Activated naive CD4-positive, alpha-beta T cell treated with anti-CD3 and anti-CD28 coated beads, Interleukin-2, amount 50 U/mL, for 72 hours (primary cell): ENCODE measurements around the gene FAM111B. TPM values are rescaled to one million over a fixed set of nuclear protein-coding genes. Genes with fewer than 3 reads are reported as not detected.

Experiments used
- ATAC-seq, 2 donors: fragments of 150-1000 bp; cut with Tn5 transposase; 2 replicates each; pipeline ENCODE4 v1.10.0; 2021; ENCODE audit warnings: mild to moderate bottlenecking in 2 of 2, moderate library complexity in 2 of 2
- DNase-seq, 2 donors: peaks; one replicate each; pipeline ENCODE4 v3.0.0; 2021 to 2022; ENCODE audit warnings: low spot score in 2 of 2
- H3K27ac Mint-ChIP-seq, 2 donors: one replicate each; pipeline ENCODE4 v1.8.0; 2022; ENCODE audit warnings: mild to moderate bottlenecking in 2 of 2, mixed read lengths in 2 of 2
- H3K36me3 Mint-ChIP-seq, 2 donors: one replicate each; pipeline ENCODE4 v1.8.0; 2022; ENCODE audit warnings: mixed read lengths in 2 of 2
- H3K9me3 Mint-ChIP-seq, 2 donors: one replicate each; pipeline ENCODE4 v1.8.0; 2022; ENCODE audit warnings: mixed read lengths in 2 of 2
- total RNA-seq, 2 donors: library from RNA; stranded (reverse); gene quantifications; one replicate each; pipeline ENCODE4 v1.2.3, GENCODE V29; 2022

Gene FAM111B
- total RNA-seq, 2 donors from 2014 or later, result 42.8 to 47.6 TPM

GRCh38 chr11:59141673-59142460, 34.8 kb downstream of the FAM111B start:
- no peak for DNase-seq
- H3K9me3 Mint-ChIP-seq, result no peaks in the 10 kb centered on the region
- H3K27ac Mint-ChIP-seq, result peak overlapping the region; percentile 87 to 89
- H3K36me3 Mint-ChIP-seq, result peaks cover 31 to 36% of the 10 kb centered on the region in 2 donors
- no peak for ATAC-seq

DNA sequence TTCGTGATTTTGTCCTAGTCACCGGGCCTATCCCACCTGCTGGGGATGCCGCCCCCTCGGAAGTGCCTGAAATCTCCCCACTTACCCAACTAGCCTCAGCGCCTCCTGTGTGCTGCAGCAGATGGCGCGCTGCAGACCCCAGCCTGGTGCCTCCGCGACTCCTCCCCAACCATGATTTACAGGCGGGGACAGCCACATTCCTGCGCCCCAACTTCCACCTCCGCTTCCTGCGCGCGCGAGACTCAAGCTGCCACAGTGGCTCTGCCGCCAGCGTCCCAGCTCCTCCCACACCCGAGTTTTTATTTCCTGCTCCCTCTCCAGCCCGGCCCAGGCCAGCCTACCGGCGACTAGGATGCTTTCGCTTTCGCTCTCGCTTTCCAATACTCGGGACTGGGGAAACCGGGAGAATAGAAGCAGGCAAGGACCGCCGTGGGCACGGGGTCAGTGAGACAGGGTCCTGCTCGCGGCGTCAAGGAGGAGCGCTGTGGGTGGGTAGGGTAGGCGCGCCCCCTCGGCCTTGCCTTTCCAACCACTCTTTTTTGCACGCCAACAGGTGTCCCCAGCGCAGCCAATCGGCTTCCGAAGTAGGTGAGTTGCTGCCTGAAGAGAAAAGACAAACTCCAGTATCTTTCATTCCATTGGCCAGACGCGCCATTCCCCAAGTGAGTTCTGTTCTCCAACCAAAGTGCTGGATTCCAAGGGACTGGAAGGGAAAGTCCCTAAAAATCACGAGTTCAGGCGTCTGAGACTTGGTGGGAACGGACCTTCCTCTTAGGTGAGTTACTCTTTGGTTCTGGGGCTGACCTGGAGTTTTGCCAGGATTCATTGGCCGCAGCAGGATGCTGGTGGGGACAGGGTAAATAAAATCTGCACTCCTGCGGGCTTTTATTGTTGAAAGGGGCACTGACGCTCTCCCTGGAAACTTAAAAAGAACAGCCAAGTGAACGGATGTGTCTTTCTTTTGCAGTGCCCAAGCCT, 35.8 kb downstream of the FAM111B start, which contains the start of gene FAM111A:
Gene FAM111A (plus strand): TSS at position 327 of the 978 bp plus-strand sequence. CDS start 6,017 bp downstream, outside the sequence.
- DNase-seq, result peak; percentile 78 to 88
- peak within 1 kb of the TSS; percentile 87 to 89 for H3K27ac Mint-ChIP-seq
- H3K36me3 Mint-ChIP-seq, result peaks cover 40 to 41% of the 10 kb centered on the region in 2 donors
- H3K9me3 Mint-ChIP-seq, result no peaks in the 10 kb centered on the region
- peak; percentile 87 to 88 for ATAC-seq

- peaks cover 49 to 52% of the 10 kb centered on the region in 2 donors for H3K36me3 Mint-ChIP-seq
- ATAC-seq, result no peak
- H3K27ac Mint-ChIP-seq, result peak overlapping the region; percentile 87 to 89
- no peaks in the 10 kb centered on the region for H3K9me3 Mint-ChIP-seq
- no peak for DNase-seq
Measured at GRCh38 chr11:59144096-59144495, 37.1 kb downstream of the FAM111B start.

DNA sequence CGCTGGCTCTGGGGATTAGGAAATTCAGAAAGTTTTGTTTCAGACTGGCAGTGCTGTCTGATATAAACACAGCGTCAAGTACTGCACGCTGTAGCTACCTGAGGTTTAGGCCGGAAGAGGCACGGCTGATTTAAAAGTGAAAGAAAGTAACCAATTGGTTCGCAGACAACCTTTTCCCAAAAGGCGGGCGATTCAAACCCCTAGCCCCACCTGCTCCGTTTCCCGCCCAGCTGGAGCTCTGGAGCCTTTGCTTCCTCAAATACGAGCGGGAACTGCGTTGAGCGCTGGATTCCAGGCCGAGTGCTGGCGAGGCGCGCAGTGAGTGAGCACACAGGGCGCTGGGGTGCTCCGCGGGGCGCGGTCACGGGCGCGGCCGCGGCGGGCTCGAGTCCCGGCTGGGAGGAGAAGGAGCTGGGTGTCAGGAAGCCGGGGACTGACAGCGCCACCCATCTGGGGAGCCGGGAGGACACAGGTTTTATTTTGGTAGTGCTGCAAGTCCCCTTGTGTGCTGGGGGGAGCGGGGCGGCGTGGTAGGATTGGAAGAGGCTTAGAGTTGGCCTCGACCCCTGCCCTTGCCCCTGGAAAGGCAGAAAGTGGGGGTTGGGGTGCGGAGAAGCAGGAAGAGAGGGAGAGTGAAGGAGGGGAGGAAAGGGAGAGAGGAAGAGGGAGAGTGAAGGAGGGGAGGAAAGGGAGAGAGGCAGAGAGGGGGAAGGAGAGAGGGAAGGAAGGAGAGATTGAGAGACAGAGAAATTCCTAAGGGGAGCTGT, 37.7 kb downstream of the FAM111B start:
- DNase-seq (peak; percentile 71 to 87), ATAC-seq (peak; percentile 69 to 70)
- Mint-ChIP-seq H3K36me3 (peaks cover 53 to 55% of the 10 kb centered on the region in 2 donors), H3K9me3 (no peaks in the 10 kb centered on the region), H3K27ac (peak overlapping the region; percentile 45 to 87)

DNA sequence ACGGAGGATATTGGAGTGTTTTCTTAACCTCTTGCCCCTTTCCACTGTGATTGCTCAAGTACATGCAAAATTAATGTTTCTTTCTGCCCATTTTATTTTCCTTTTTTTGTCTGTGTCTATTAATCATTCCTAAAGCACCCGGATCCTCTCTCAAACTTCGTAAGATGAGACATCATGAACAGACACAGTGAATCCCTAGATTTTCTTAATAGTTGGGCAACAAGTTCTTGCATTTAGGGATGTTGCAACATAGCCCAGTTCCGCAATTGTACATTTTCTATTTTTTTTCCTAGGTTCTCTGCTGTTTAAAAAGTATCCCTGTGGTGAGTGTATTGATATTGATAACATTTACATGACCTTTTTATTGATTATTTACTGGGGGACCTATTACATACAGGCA, 38.5 kb downstream of the FAM111B start:
- DNase-seq (no peak), ATAC-seq (no peak)
- Mint-ChIP-seq H3K36me3 (peaks cover 55 to 57% of the 10 kb centered on the region in 2 donors), H3K27ac (peak overlapping the region; percentile 45 to 87), H3K9me3 (no peaks in the 10 kb centered on the region)

DNA sequence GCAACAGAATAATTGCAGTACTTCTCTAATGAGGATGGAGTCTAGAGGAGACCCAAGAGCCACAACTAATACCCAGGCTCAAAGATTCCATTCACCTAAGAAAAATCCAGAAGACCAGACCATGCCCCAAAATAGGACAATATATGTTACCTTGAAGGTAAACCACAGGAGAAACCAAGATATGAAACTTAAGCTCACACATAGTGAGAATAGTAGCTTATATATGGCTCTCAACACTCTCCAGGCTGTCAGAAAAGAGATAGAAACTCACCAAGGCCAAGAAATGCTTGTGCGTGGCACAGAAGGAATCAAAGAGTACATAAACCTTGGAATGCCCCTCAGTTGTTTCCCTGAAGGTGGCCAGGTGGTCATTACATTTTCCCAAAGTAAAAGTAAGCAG, 44.7 kb downstream of the FAM111B start:
- peak overlapping the region; percentile 78 to 84 for H3K27ac Mint-ChIP-seq
- DNase-seq, result no peak

DNA sequence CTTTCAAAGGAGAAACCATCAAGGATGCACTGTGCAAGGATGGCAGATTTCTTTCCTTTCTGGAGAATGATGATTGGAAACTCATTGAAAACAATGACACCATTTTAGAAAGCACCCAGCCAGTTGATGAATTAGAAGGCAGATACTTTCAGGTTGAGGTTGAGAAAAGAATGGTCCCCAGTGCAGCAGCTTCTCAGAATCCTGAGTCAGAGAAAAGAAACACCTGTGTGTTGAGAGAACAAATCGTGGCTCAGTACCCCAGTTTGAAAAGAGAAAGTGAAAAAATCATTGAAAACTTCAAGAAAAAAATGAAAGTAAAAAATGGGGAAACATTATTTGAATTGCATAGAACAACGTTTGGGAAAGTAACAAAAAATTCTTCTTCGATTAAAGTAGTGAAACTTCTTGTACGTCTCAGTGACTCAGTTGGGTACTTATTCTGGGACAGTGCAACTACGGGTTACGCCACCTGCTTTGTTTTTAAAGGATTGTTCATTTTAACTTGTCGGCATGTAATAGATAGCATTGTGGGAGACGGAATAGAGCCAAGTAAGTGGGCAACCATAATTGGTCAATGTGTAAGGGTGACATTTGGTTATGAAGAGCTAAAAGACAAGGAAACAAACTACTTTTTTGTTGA, 45.4 kb downstream of the FAM111B start:
- Mint-ChIP-seq H3K36me3 (peaks cover 29 to 49% of the 10 kb centered on the region in 2 donors), H3K9me3 (peaks cover 4 to 5% of the 10 kb centered on the region in 2 donors), H3K27ac (peak overlapping the region; percentile 78 to 84)
- ATAC-seq (peak; percentile 88 to 96), DNase-seq (peak in 1 of 2 donors; percentile 32)

More for the DNA sequence above, 44.7 kb downstream of the FAM111B start:
- H3K9me3 Mint-ChIP-seq, result peaks cover 4 to 5% of the 10 kb centered on the region in 2 donors
- peak; percentile 66 to 76 for ATAC-seq
- H3K36me3 Mint-ChIP-seq, result peaks cover 30 to 56% of the 10 kb centered on the region in 2 donors

GRCh38 chr11:59154610-59155009, 47.6 kb downstream of the FAM111B start:
- peaks cover 10 to 32% of the 10 kb centered on the region in 2 donors for H3K36me3 Mint-ChIP-seq
- peaks cover 4 to 5% of the 10 kb centered on the region in 2 donors for H3K9me3 Mint-ChIP-seq
- DNase-seq, result no peak
- no peak for ATAC-seq
- H3K27ac Mint-ChIP-seq, result no peak overlapping the region

DNA sequence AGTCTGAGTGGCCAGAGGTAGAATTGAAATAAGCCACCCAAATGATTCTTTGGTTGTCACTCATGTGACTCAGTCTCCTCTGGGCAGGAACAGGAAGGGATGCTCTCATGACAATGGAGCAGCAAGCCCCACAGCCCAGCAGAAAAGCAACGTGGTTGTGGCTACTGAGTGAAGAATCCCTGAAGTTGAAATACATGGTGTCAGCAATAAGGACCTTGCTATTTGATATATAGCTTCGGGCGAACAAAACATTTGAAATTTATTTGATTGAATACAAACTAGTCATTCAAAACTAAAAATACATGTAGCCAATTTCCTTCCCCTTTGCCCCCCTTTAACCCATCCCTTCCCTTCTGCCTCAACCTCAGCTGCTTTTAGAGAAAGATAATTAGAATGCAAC, 50.4 kb downstream of the FAM111B start:
- H3K9me3 Mint-ChIP-seq, result peaks cover 3 to 4% of the 10 kb centered on the region in 2 donors
- no peak overlapping the region for H3K27ac Mint-ChIP-seq
- ATAC-seq (no peak), DNase-seq (no peak)
- peaks cover 4 to 16% of the 10 kb centered on the region in 2 donors for H3K36me3 Mint-ChIP-seq

DNA sequence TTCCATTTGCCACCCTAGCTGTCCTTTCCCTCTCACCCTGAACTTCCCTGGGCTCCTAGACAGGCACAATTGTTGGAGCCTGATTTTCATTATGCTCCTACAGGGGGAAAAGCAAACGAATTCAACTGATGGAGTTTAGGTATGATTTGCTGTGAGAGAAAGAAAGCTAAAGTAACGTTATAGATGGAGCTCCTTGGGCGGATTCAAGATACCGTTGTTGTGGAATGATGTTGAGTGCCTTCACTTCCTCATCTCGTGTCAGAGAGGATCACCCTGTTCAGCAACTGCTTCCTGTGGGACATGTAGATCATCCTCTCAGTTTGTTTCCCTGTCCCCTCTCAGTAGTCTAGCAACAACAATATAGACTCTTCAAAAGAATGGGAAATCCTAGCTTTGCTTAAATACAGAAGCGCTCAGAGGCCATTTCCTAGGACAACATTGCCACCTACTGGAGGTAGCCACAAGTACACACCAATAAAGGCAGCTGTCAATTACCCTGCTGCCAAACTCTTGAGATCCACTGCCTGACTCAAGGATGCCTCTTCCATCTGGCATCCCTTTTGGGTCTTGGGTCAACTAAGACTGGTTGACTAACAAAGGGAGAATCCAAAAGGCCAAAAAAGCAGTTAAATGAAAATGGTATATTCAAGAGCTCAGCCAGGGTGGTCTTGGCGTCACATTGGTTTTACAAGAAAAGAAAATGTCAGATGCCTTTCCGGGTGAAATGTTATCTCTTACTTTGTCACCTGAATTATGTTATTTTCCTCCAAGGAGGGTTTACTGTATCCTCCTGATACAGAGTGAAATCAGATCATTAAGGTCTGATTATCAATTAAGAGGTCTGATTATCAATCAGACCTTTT, 51.4 kb downstream of the FAM111B start:
- peak; percentile 92 to 93 for ATAC-seq
- peak overlapping the region in 1 of 2 donors; percentile 17 for H3K27ac Mint-ChIP-seq
- no peaks in the 10 kb centered on the region for H3K9me3 Mint-ChIP-seq

GRCh38 chr11:59164028-59164427, 57.0 kb downstream of the FAM111B start:
- ATAC-seq (no peak), DNase-seq (no peak)
- Mint-ChIP-seq H3K9me3 (no peaks in the 10 kb centered on the region), H3K27ac (no peak overlapping the region), H3K36me3 (no peaks in the 10 kb centered on the region)

More for the DNA sequence above, 51.4 kb downstream of the FAM111B start:
- H3K36me3 Mint-ChIP-seq, result peaks cover 0 to 10% of the 10 kb centered on the region in 2 donors
- peak in 1 of 2 donors; percentile 54 for DNase-seq

GRCh38 chr11:59171508-59172322, 64.7 kb downstream of the FAM111B start, which contains the start of gene DTX4:
Gene DTX4 (plus strand): TSS chr11:59172132. CDS start chr11:59172596, 464 bp downstream.
- Mint-ChIP-seq H3K36me3 (no peaks in the 10 kb centered on the region), H3K9me3 (no peaks in the 10 kb centered on the region), H3K27ac (no peak within 1 kb of the TSS)
- ATAC-seq (peak; percentile 86 to 94), DNase-seq (peak; percentile 87 to 93)

- Mint-ChIP-seq H3K36me3 (no peaks in the 10 kb centered on the region), H3K9me3 (no peaks in the 10 kb centered on the region), H3K27ac (no peak overlapping the region)
- peak; percentile 8 to 19 for ATAC-seq
- DNase-seq, result no peak
Measured at GRCh38 chr11:59172345-59173079, 65.5 kb downstream of the FAM111B start.
